Left ventricle myocardium inferior (tissue), 1 donor: ENCODE results near the gene TUBGCP6. TPM values are rescaled to one million over a fixed set of nuclear protein-coding genes. Genes with fewer than 3 reads are reported as not detected.
A peak's percentile ranks its signal among the peaks of the same experiment; 100 is the strongest.

Source experiments
- DNase-seq: peaks from one replicate; pipeline ENCODE4 v3.0.0-alpha.2; 2020
- H3K27ac ChIP-seq: fragments of 200-600 bp; replicated peaks from 2 replicates; pipeline ENCODE4 v1.8.0; 2021
- H3K27me3 ChIP-seq: fragments of 200-600 bp; 2 replicates; pipeline ENCODE4 v1.8.0; 2021; ENCODE audit warnings: low read depth
- H3K36me3 ChIP-seq: fragments of 200-600 bp; 2 replicates; pipeline ENCODE4 v1.8.0; 2021
- H3K4me1 ChIP-seq: fragments of 200-600 bp; 2 replicates; pipeline ENCODE4 v1.8.0; 2021
- H3K4me3 ChIP-seq: fragments of 200-600 bp; 2 replicates; pipeline ENCODE4 v1.8.0; 2021; ENCODE audit warnings: mild to moderate bottlenecking, moderate library complexity
- H3K9me3 ChIP-seq: fragments of 200-600 bp; replicated peaks from 2 replicates; pipeline ENCODE4 v1.8.0; 2021
- intact Hi-C: fragments of 100-400 bp; cut with micrococcal nuclease; formaldehyde crosslinking; loops from one replicate; pipeline ENCODE4 v1.11.0; 2022
- total RNA-seq: library from RNA; stranded (reverse); fragmentation: NEBNext Ultra II Directional; extraction: Animal tissue kit (Norgen Biotek cat#: 25700); gene quantifications from one replicate; pipeline ENCODE4 v1.2.1, GENCODE V29; 2021
- TF ChIP-seq, protein P1 (sequence below): fragments of 200-600 bp; IDR thresholded peaks from 2 replicates; pipeline ENCODE4 v1.8.0; 2021; ENCODE audit warnings: antibody characterized with exemption, mild to moderate bottlenecking, borderline replicate concordance
- donor health status: DM: no; HTN: yes; CAD: no; lungs with severe emphysema.

The TUBGCP6 gene
- total RNA-seq, 1 donor from 2014 or later = 18.3 TPM

DNA sequence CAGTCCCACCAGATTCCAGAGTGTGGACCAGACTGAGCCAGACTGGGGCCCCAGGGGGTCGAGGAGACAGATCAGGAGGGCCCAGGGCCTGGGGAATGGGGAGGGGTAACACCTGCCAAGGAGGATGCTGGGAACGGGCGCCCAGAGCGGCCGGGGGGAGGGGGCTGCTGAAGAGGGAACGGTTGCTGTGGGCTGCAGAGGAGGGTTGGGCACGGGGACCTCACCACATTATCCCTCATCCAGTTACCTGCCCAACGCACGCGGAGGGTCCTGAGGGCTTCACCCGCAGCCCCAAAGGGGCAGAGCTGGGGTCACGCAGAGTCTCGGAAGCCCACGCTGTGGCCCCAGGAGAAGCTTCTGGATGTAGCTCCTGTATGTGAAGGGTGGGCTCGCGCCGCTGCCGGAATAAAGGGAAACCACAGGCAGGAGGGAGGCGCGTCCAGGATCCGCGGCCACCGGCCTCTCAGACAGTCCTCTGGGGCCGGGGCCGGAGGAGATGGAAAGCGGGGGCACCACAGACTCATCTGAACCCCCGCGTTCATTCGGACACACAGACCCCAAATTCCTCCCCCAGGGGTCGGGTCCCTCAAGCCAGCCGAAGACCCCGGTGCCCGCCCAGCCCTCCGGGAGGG lies 44.9 kb downstream of the TUBGCP6 start:
- no peaks in the 10 kb centered on the region for H3K27me3 ChIP-seq
- peaks cover 51% of the 10 kb centered on the region for H3K4me1 ChIP-seq
- H3K9me3 ChIP-seq = no peaks in the 10 kb centered on the region
- intact Hi-C loops = loop anchor here (10.0 kb wide), 1 partner anchor 45 kb away; no protein-coding TSS in a partner anchor
- DNase-seq = no peak
- peaks cover 38% of the 10 kb centered on the region for H3K36me3 ChIP-seq
- H3K27ac ChIP-seq = peak overlapping the region; percentile 90
- TF ChIP-seq, protein P1, sequence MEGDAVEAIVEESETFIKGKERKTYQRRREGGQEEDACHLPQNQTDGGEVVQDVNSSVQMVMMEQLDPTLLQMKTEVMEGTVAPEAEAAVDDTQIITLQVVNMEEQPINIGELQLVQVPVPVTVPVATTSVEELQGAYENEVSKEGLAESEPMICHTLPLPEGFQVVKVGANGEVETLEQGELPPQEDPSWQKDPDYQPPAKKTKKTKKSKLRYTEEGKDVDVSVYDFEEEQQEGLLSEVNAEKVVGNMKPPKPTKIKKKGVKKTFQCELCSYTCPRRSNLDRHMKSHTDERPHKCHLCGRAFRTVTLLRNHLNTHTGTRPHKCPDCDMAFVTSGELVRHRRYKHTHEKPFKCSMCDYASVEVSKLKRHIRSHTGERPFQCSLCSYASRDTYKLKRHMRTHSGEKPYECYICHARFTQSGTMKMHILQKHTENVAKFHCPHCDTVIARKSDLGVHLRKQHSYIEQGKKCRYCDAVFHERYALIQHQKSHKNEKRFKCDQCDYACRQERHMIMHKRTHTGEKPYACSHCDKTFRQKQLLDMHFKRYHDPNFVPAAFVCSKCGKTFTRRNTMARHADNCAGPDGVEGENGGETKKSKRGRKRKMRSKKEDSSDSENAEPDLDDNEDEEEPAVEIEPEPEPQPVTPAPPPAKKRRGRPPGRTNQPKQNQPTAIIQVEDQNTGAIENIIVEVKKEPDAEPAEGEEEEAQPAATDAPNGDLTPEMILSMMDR = no peak
- peak overlapping the region; percentile 95 for H3K4me3 ChIP-seq

DNA sequence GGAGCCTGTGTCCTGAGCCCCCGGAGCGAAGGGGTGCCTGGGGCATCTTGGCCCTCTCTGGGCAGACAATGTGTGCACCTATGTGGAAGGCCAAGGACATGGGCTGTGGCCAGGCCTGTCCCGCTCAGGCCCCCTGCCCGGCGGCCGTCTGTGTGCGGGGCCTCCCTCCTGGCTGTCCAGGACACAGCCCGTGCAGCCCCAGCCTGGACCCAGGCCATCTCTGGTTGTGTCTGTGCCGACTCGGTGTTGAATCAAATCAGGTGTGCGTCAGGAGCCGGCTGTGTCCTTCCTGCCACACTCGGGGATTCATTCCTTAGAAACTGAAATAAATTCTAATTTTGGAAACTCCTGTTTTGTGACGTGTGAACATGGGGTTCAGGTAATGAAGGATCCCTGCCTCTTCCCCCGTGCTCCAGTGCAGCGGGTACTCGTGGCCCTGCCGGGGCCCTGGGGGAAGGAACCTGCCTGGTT lies 45.5 kb downstream of the TUBGCP6 start:
- H3K27ac ChIP-seq = no peak overlapping the region
- intact Hi-C loops = no loop called here
- TF ChIP-seq, protein P1 = no peak
- H3K9me3 ChIP-seq = no peaks in the 10 kb centered on the region
- peaks cover 44% of the 10 kb centered on the region for H3K4me1 ChIP-seq
- no peaks in the 10 kb centered on the region for H3K27me3 ChIP-seq
- no peak for DNase-seq
- peaks cover 44% of the 10 kb centered on the region for H3K36me3 ChIP-seq
- H3K4me3 ChIP-seq = peak overlapping the region; percentile 95

DNA sequence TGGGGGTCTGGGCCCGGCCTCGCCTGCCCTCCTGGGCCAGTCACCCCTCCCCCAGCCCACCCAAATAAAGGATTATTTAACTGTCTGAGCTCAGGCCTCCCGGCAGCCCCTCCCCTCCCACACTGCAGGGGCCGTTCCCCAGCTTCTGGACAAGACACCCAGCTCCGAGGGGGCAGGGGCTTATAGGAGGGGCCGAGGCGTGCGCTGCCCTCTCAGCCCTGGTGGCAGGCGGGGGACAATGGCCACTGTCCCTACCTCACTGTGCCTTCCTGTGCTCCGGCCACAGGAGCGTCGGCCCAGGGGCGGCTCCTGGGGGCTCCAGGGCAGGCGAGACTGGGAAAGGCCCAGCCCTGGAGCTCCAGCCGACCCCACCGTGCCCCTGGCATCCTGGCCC lies 46.2 kb downstream of the TUBGCP6 start:
- intact Hi-C loops = no loop called here
- H3K4me3 ChIP-seq = no peak overlapping the region
- no peaks in the 10 kb centered on the region for H3K27me3 ChIP-seq
- no peak overlapping the region for H3K27ac ChIP-seq
- H3K4me1 ChIP-seq = peaks cover 40% of the 10 kb centered on the region
- no peak for DNase-seq
- H3K9me3 ChIP-seq = no peaks in the 10 kb centered on the region
- TF ChIP-seq, protein P1 = no peak
- peaks cover 48% of the 10 kb centered on the region for H3K36me3 ChIP-seq

DNA sequence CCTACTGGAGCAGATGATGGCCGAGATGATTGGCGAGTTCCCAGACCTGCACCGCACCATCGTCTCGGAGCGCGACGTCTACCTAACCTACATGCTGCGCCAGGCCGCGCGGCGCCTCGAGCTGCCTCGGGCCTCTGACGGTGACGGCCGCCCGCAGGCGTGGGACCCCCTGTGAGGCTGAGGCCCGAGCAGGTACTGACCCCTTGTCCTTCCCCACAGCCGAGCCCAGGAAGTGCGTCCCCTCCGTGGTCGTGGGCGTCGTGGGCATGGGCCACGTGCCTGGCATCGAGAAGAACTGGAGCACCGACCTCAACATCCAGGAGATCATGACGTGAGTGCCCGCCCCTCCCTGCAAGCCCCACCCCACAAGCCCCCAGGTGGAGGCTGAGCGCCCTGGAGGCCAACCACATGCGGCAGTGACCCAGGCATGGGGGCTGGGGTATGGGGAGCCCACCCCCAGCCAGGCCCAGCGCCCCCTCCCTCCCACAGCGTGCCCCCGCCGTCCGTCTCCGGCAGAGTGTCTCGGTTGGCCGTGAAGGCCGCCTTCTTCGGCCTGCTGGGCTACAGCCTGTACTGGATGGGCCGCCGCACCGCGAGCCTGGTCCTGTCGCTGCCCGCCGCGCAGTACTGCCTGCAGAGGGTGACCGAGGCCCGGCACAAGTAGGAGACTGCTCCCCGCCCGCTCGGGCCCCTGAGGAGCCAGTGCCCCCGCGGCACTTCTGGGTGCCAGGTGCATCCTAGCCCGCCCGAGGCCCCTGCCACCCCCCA lies 46.8 kb downstream of the TUBGCP6 start:
- no peak for DNase-seq
- intact Hi-C loops = no loop called here
- Histone ChIP-seq H3K27me3 (no peaks in the 10 kb centered on the region), H3K36me3 (peaks cover 43% of the 10 kb centered on the region), H3K27ac (no peak overlapping the region), H3K4me1 (peaks cover 35% of the 10 kb centered on the region), H3K9me3 (no peaks in the 10 kb centered on the region), H3K4me3 (no peak overlapping the region)
- TF ChIP-seq, protein P1 = no peak

DNA sequence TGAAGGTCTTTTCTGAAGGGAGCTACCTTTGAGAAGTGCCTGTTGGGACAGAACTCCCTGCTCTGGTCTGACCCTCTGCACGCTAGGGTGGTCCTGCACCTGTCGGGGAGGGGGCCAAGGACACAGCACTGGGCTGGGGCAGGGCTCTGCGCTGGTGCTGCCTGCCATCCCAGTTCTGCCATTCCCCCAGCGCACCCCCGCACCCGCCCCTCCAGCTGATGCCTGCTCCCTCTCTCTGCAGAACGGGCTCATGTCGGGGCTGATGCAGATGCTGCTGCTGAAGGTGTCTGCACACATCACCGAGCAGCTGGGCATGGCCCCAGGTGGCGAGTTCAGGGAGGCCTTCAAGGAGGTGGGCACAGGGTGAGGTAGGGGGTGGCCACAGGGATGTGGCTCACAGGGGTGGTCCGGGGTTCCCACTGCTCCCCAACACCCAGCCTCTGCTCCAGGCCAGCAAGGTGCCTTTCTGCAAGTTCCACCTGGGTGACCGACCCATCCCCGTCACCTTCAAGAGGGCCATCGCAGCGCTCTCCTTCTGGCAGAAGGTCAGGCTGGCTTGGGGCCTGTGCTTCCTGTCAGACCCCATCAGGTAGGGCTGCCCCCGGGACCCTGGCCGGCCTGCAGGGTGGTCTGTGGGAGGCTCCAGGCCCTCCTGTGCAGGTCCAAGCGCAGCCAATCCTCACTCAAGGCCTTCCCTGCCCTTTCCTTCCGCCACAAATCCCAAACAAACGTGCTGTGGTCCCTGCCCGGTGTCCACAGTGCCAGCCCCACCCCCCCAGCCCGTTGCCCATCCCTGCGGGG lies 47.6 kb downstream of the TUBGCP6 start:
- TF ChIP-seq, protein P1 = no peak
- Histone ChIP-seq H3K27me3 (no peaks in the 10 kb centered on the region), H3K27ac (no peak overlapping the region), H3K9me3 (no peaks in the 10 kb centered on the region), H3K4me3 (no peak overlapping the region), H3K4me1 (peaks cover 27% of the 10 kb centered on the region), H3K36me3 (peaks cover 41% of the 10 kb centered on the region)
- intact Hi-C loops = no loop called here
- no peak for DNase-seq
